H1 (cell line): ENCODE results near the gene RPLP2. TPM values are rescaled to one million over a fixed set of nuclear protein-coding genes. Genes with fewer than 3 reads are reported as not detected.

Experiments
- CTCF ChIA-PET: fragments of 300-600 bp; sonication (Branson Sonifier 250); formaldehyde crosslinking; loops from one replicate; lab custom pipeline; 2021; ENCODE audit not compliant: partially characterized antibody; lab: Charles Lee
- POLR2A ChIA-PET: fragments of 300-600 bp; sonication (Branson Sonifier 250); formaldehyde crosslinking; loops from one replicate; lab custom pipeline; 2021; ENCODE audit warnings: inconsistent platforms; ENCODE audit not compliant: partially characterized antibody; lab: Charles Lee
- DNase-seq, 2 experiments: peaks; one replicate each; pipeline versions ENCODE4 v3.0.0 to v3.0.0-alpha.2; 2010 to 2022; ENCODE audit warnings: low spot score in 2 of 2, low read depth in 1 of 2, mixed read lengths in 1 of 2
- FAIRE-seq: peaks from 2 replicates; lab custom pipeline; 2011; peaks lifted over from hg19 to GRCh38; lab: Jason Lieb, UNC
- H2AFZ ChIP-seq: 2 replicates; pipeline ENCODE4 v1.8.1; 2012; ENCODE audit warnings: low read length, inconsistent platforms
- H2AK5ac ChIP-seq: 2 replicates; pipeline ENCODE4 v1.6.1; 2013; ENCODE audit warnings: low read depth, low read length
- H2BK120ac ChIP-seq: replicated peaks from 2 replicates; pipeline ENCODE3; 2013; ENCODE audit warnings: low read depth, low read length, inconsistent platforms
- H2BK12ac ChIP-seq: 2 replicates; pipeline ENCODE4 v1.6.1; 2013; ENCODE audit warnings: low read depth, low read length
- H2BK15ac ChIP-seq: 2 replicates; pipeline ENCODE4 v1.6.1; 2013; ENCODE audit warnings: low read length
- H2BK20ac ChIP-seq: 2 replicates; pipeline ENCODE4 v1.6.1; 2013; ENCODE audit warnings: low read length
- H2BK5ac ChIP-seq: 2 replicates; pipeline ENCODE4 v1.6.1; 2013; ENCODE audit warnings: low read depth, low read length
- H3K14ac ChIP-seq: 2 replicates; pipeline ENCODE4 v1.6.1; 2013; ENCODE audit warnings: inconsistent platforms; ENCODE audit not compliant: insufficient read length
- H3K18ac ChIP-seq: 2 replicates; pipeline ENCODE4 v1.6.1; 2013; ENCODE audit warnings: low read length; ENCODE audit errors: extremely low read depth
- H3K23ac ChIP-seq: 2 replicates; pipeline ENCODE4 v1.6.1; 2013; ENCODE audit warnings: inconsistent platforms; ENCODE audit not compliant: insufficient read length
- H3K23me2 ChIP-seq: 2 replicates; pipeline ENCODE4 v1.6.1; 2013; ENCODE audit warnings: low read depth, low read length
- H3K27ac ChIP-seq: 2 replicates; pipeline ENCODE4 v1.6.1; 2011; ENCODE audit warnings: low read depth, low read length, inconsistent platforms
- H3K27me3 ChIP-seq, 4 experiments: replicated peaks in 1 of 4; 1 replicate in 1 of 4; 2 replicates in 3 of 4; pipeline versions ENCODE4 v1.6.1 to v1.8.1; 2011 to 2013; ENCODE audit warnings: low read length in 3 of 4, mild to moderate bottlenecking in 3 of 4, inconsistent platforms in 2 of 4, mixed read lengths in 2 of 4, moderate library complexity in 1 of 4; ENCODE audit not compliant: control insufficient read depth in 3 of 4, insufficient read depth in 3 of 4; ENCODE audit errors: extremely low read depth in 1 of 4
- H3K36me3 ChIP-seq, 4 experiments: 2 replicates each; pipeline versions ENCODE4 v1.6.1 to v1.8.1; 2011 to 2013; ENCODE audit warnings: mild to moderate bottlenecking in 4 of 4, low read length in 3 of 4, moderate library complexity in 2 of 4, control low read depth in 1 of 4, inconsistent platforms in 1 of 4; ENCODE audit not compliant: insufficient read depth in 4 of 4, control insufficient read depth in 2 of 4
- H3K4ac ChIP-seq: replicated peaks from 2 replicates; pipeline ENCODE3; 2013; ENCODE audit warnings: low read length, low read depth, mixed read lengths, inconsistent platforms; ENCODE audit not compliant: insufficient read length
- H3K4me1 ChIP-seq, 4 experiments: replicated peaks in 1 of 4; 1 replicate in 1 of 4; 2 replicates in 3 of 4; pipeline versions ENCODE4 v1.6.1 to v1.8.1; 2011 to 2013; ENCODE audit warnings: low read length in 3 of 4, inconsistent platforms in 2 of 4, mixed read lengths in 1 of 4; ENCODE audit not compliant: insufficient read depth in 4 of 4, control insufficient read depth in 3 of 4
- H3K4me2 ChIP-seq, 2 experiments: 2 replicates each; pipeline versions ENCODE4 v1.6.1 to v1.8.1; 2011 to 2013; ENCODE audit warnings: low read depth in 2 of 2, low read length in 2 of 2, control low read depth in 1 of 2, inconsistent platforms in 1 of 2, mild to moderate bottlenecking in 1 of 2; ENCODE audit not compliant: insufficient read depth in 1 of 2
- H3K4me3 ChIP-seq, 4 experiments: fragments of 200-600, 300-600 bp in 1 of 4; sonication (generic), shearing (Covaris generic), sonication (Bioruptor Twin) in 1 of 4; 2 replicates each; pipeline versions ENCODE4 v1.5.1 to v1.8.1; 2011 to 2016; ENCODE audit warnings: low read length in 4 of 4, low read depth in 3 of 4, control low read depth in 2 of 4, inconsistent platforms in 2 of 4, mild to moderate bottlenecking in 2 of 4, mixed read lengths in 1 of 4, moderate library complexity in 1 of 4; ENCODE audit not compliant: insufficient read depth in 2 of 4; ENCODE audit errors: extremely low read depth in 1 of 4
- H3K56ac ChIP-seq: replicated peaks from 2 replicates; pipeline ENCODE3; 2013; ENCODE audit warnings: low read depth, mild to moderate bottlenecking, mixed read lengths, low read length, inconsistent platforms; ENCODE audit not compliant: insufficient read length
- H3K79me1 ChIP-seq: 2 replicates; pipeline ENCODE4 v1.6.1; 2013; ENCODE audit warnings: low read depth, low read length, control low read depth
- H3K79me2 ChIP-seq, 2 experiments: 2 replicates each; pipeline versions ENCODE4 v1.6.1 to v1.8.1; 2012 to 2013; ENCODE audit warnings: low read length in 2 of 2, mild to moderate bottlenecking in 2 of 2, inconsistent platforms in 1 of 2; ENCODE audit not compliant: insufficient read depth in 2 of 2, control insufficient read depth in 1 of 2
- H3K9ac ChIP-seq, 4 experiments: replicated peaks in 1 of 4; 1 replicate in 1 of 4; 2 replicates in 3 of 4; pipeline versions ENCODE4 v1.6.1 to v1.8.1; 2011 to 2013; ENCODE audit warnings: low read depth in 3 of 4, low read length in 3 of 4, control low read depth in 2 of 4, mild to moderate bottlenecking in 2 of 4, moderate library complexity in 2 of 4, inconsistent platforms in 1 of 4; ENCODE audit errors: extremely low read depth in 1 of 4
- H3K9me3 ChIP-seq, 2 experiments: 2 replicates each; pipeline versions ENCODE4 v1.6.1 to v1.8.1; 2012 to 2013; ENCODE audit warnings: mild to moderate bottlenecking in 2 of 2, moderate library complexity in 2 of 2, control low read depth in 1 of 2, inconsistent platforms in 1 of 2, low read depth in 1 of 2, low read length in 1 of 2, mixed read lengths in 1 of 2; ENCODE audit not compliant: insufficient read depth in 2 of 2
- H4K20me1 ChIP-seq, 2 experiments: replicated peaks in 1 of 2; 2 replicates each; pipeline versions ENCODE3 to v1.8.1; 2011 to 2013; ENCODE audit warnings: inconsistent platforms in 2 of 2, low read length in 2 of 2, mild to moderate bottlenecking in 1 of 2; ENCODE audit not compliant: insufficient read depth in 2 of 2, control insufficient read depth in 1 of 2
- H4K5ac ChIP-seq: 2 replicates; pipeline ENCODE4 v1.6.1; 2013; ENCODE audit warnings: low read length, low read depth, mixed read lengths, inconsistent platforms; ENCODE audit not compliant: insufficient read length
- H4K8ac ChIP-seq: 2 replicates; pipeline ENCODE4 v1.8.0; 2013; ENCODE audit warnings: mild to moderate bottlenecking, moderate library complexity, low read length, inconsistent platforms; ENCODE audit not compliant: insufficient read depth; ENCODE audit errors: extremely low read depth
- H4K91ac ChIP-seq: replicated peaks from 2 replicates; pipeline ENCODE3; 2013; ENCODE audit warnings: low read length, mixed read lengths, inconsistent platforms; ENCODE audit not compliant: insufficient read length
- ATF2 ChIP-seq: IDR thresholded peaks from 2 replicates; pipeline ENCODE4 v1.6.1; 2012; ENCODE audit warnings: low read length, inconsistent platforms
- CBX5 ChIP-seq: fragments of 300-800, 300-1000 bp; sonication (generic); IDR thresholded peaks from 2 replicates; pipeline ENCODE4 v1.7.1; 2016; ENCODE audit warnings: antibody characterized with exemption, low read length, low read depth
- CBX8 ChIP-seq: fragments of 300-800, 300-1000 bp; sonication (generic); IDR thresholded peaks from 2 replicates; pipeline ENCODE4 v1.7.1; 2016; ENCODE audit warnings: low read depth, low read length, borderline replicate concordance
- EP300 ChIP-seq, 2 experiments: IDR thresholded peaks; 1 replicate in 1 of 2; 2 replicates in 1 of 2; pipeline ENCODE4 v1.6.1; 2011 to 2012; ENCODE audit warnings: low read depth in 2 of 2, low read length in 2 of 2, mild to moderate bottlenecking in 2 of 2, borderline replicate concordance in 1 of 2, inconsistent platforms in 1 of 2, moderate library complexity in 1 of 2
- KDM1A ChIP-seq: fragments of 200-600, 300-600 bp; sonication (generic); IDR thresholded peaks from 2 replicates; pipeline ENCODE4 v1.7.1; 2016; ENCODE audit warnings: mild to moderate bottlenecking, low read length, borderline replicate concordance
- RFX5 ChIP-seq: IDR thresholded peaks from 2 replicates; pipeline ENCODE4 v1.6.1; 2011; ENCODE audit warnings: low read depth, low read length, improper control_type of control experiment, borderline replicate concordance
- RXRA ChIP-seq: IDR thresholded peaks from 2 replicates; pipeline ENCODE4 v1.6.1; 2011; ENCODE audit warnings: low read depth, mild to moderate bottlenecking, low read length, moderate library complexity; ENCODE audit not compliant: insufficient read depth
- SP2 ChIP-seq: IDR thresholded peaks from 2 replicates; pipeline ENCODE4 v1.6.1; 2012; ENCODE audit warnings: mild to moderate bottlenecking, low read length, inconsistent platforms
- TAF7 ChIP-seq: optimal IDR thresholded peaks from 2 replicates; pipeline ENCODE3; 2011; ENCODE audit warnings: low read depth, mild to moderate bottlenecking, inconsistent platforms, low read length, moderate library complexity, borderline replicate concordance
- YY1 ChIP-seq: IDR thresholded peaks from 2 replicates; pipeline ENCODE4 v1.6.1; 2011; ENCODE audit warnings: low read depth, mild to moderate bottlenecking, low read length
- WGBS, 2 experiments: shearing (Covaris generic) in 1 of 2; methylation state at CpG; one replicate each; pipeline versions ENCODE4 v1.1.6 to v1.1.7; 2013 to 2015; ENCODE audit warnings: low lambda C conversion rate in 2 of 2, mixed read lengths in 2 of 2, inconsistent platforms in 1 of 2, low coverage in 1 of 2, missing lambda C conversion rate in 1 of 2; ENCODE audit not compliant: insufficient replicate concordance in 2 of 2, insufficient coverage in 1 of 2, insufficient read length in 1 of 2; ENCODE audit errors: extremely low coverage in 1 of 2, missing lambda C conversion rate in 1 of 2; 5-methylcytosine and 5-hydroxymethylcytosine counted together
- polyA plus RNA-seq, 7 experiments: library from polyadenylated mRNA; depleted of rRNA in 3 of 7; stranded (reverse) in 5 of 7; unstranded in 2 of 7; fragments of >200 nt in 5 of 7; fragments of 200-250 nt in 2 of 7; gene quantifications; 1 replicate in 5 of 7; 2 replicates in 1 of 7; 4 replicates in 1 of 7; pipeline versions ENCODE4 v1.2.1 to v1.2.3, GENCODE V29; 2011 to 2013; ENCODE audit warnings: missing spikeins in 2 of 7, mixed read lengths in 2 of 7
- total RNA-seq: library from RNA; stranded (reverse); fragmentation: NEBNext Ultra II Directional; extraction: Animal tissue kit (Norgen Biotek cat#: 25700); gene quantifications from 2 replicates; pipeline ENCODE4 v1.2.1, GENCODE V29; 2021

Gene RPLP2
- total and polyA plus RNA-seq, 2 of the 8 experiments (the other 6 are each of a cell fraction or from before 2014, with no cell fraction given), result 1,789 to 2,106 TPM

GRCh38 chr11:792873-793272, 16.9 kb upstream of the RPLP2 start:
- no peak for TF ChIP-seq TAF7
- no peak for TF ChIP-seq KDM1A
- no peak for TF ChIP-seq CBX8
- TF ChIP-seq RFX5, result no peak
- TF ChIP-seq EP300 (IDR thresholded peaks at IDR 0.05; ENCODE audit: borderline replicate concordance in 1 of 2, low read depth in 2 of 2, low read length in 2 of 2), result no peak
- no peak for TF ChIP-seq YY1
- TF ChIP-seq CBX5, result no peak
- TF ChIP-seq RXRA, result no peak
- no peak for TF ChIP-seq ATF2
- TF ChIP-seq SP2, result no peak
- TF ChIP-seq, all 59 proteins: peak for 0
- no peak overlapping the region for H3K4me2 ChIP-seq
- H3K4ac ChIP-seq, result no peak overlapping the region
- peaks cover 7% of the 10 kb centered on the region; the same call in 1 of the 2 replicates for H3K79me1 ChIP-seq
- no peak overlapping the region for H3K18ac ChIP-seq
- no peak overlapping the region for H2AFZ ChIP-seq
- WGBS, 2 experiments, result 91% methylated on average over 9 of the region's 13 CpGs; no CpG with 5 or more reads in 1 of the 2 experiments
- peaks cover 0 to 12% (median 0%) of the 10 kb centered on the region in 4 experiments; a peak in 3 of 8 replicates for H3K36me3 ChIP-seq
- H3K9ac ChIP-seq, result no peak overlapping the region
- H3K4me1 ChIP-seq, result peaks cover 4 to 36% (median 25%) of the 10 kb centered on the region in 4 experiments
- H3K4me3 ChIP-seq, result no peak overlapping the region
- H3K56ac ChIP-seq, result no peak overlapping the region
- no peak overlapping the region for H3K23ac ChIP-seq
- H3K79me2 ChIP-seq, result peaks cover 0 to 5% of the 10 kb centered on the region in 2 experiments; a peak in 1 of 4 replicates
- no peak overlapping the region for H2AK5ac ChIP-seq
- DNase-seq, result no peak
- no peak overlapping the region for H2BK12ac ChIP-seq
- no peaks in the 10 kb centered on the region for H3K9me3 ChIP-seq
- H4K20me1 ChIP-seq, result peaks cover 2 to 13% of the 10 kb centered on the region in 2 experiments
- FAIRE-seq, result no peak
- H4K91ac ChIP-seq, result no peak overlapping the region
- H2BK20ac ChIP-seq, result no peak overlapping the region
- ChIA-PET POLR2A (interaction anchor here (0.7 to 53.0 kb wide), 3 partner anchors 16 to 44 kb away, joined by 3 to 1917 read pairs (median 43); partner anchors contain the start of genes CD151, CRACR2B, GATD1 and PNPLA2), CTCF (interaction anchor here (0.6 to 2.2 kb wide), 3 partner anchors 10 to 20 kb away, joined by 3 to 10 read pairs (median 3); no protein-coding TSS in a partner anchor)
- no peak overlapping the region for H2BK15ac ChIP-seq
- H3K14ac ChIP-seq, result no peak overlapping the region
- peaks cover 7% of the 10 kb centered on the region for H3K23me2 ChIP-seq
- H4K5ac ChIP-seq, result no peak overlapping the region
- no peaks in the 10 kb centered on the region for H3K27me3 ChIP-seq
- H4K8ac ChIP-seq, result no peak overlapping the region
- H3K27ac ChIP-seq, result no peak overlapping the region
- H2BK120ac ChIP-seq, result no peak overlapping the region
- H2BK5ac ChIP-seq, result no peak overlapping the region
